A549 (cell line): ENCODE results near the gene E2F1. TPM values are rescaled to one million over a fixed set of nuclear protein-coding genes. Genes with fewer than 3 reads are reported as not detected.

Source experiments
- ATAC-seq, 2 experiments: fragments of 200-7000 bp in 1 of 2; fragments of >200 bp in 1 of 2; cut with Nextera tagmentation in 1 of 2; cut with Tn5 transposase in 1 of 2; 3 replicates each; pipeline versions ENCODE4 v1.8.0 to v1.9.1; 2018 to 2020; ENCODE audit warnings: mild to moderate bottlenecking in 1 of 2, moderate library complexity in 1 of 2
- CTCF ChIA-PET: fragments of 300-600 bp; sonication (Branson Sonifier 250); formaldehyde crosslinking; extraction: SDS; loops from one replicate; lab custom pipeline; 2021; ENCODE audit warnings: antibody characterized with exemption, inconsistent platforms; lab: Yijun Ruan, JAX
- POLR2A ChIA-PET: fragments of 350-600 bp; formaldehyde crosslinking; extraction: SDS; loops from one replicate; lab custom pipeline; 2021; ENCODE audit warnings: antibody characterized with exemption, inconsistent platforms; lab: Yijun Ruan, JAX
- DNase-seq, 2 experiments: peaks; one replicate each; pipeline versions ENCODE4 v3.0.0 to v3.0.0-alpha.2; 2011 to 2016; ENCODE audit warnings: low read depth in 1 of 2, low spot score in 1 of 2
- FAIRE-seq: peaks from 2 replicates; lab custom pipeline; 2011; peaks lifted over from hg19 to GRCh38; lab: Jason Lieb, UNC
- H3K27ac ChIP-seq, 2 experiments: fragments of >200 bp; sonication (Bioruptor Twin); formaldehyde crosslinking; 3 replicates each; pipeline ENCODE4 v1.5.1; 2016 to 2017
- H3K4me1 ChIP-seq: fragments of >200 bp; sonication (Bioruptor Twin); formaldehyde crosslinking; 3 replicates; pipeline ENCODE4 v1.6.1; 2016
- H3K4me2 ChIP-seq: fragments of >200 bp; sonication (Bioruptor Twin); formaldehyde crosslinking; 3 replicates; pipeline ENCODE4 v1.6.1; 2016
- H3K4me3 ChIP-seq: fragments of >200 bp; sonication (Bioruptor Twin); formaldehyde crosslinking; 3 replicates; pipeline ENCODE4 v1.5.1; 2016
- H3K9me3 ChIP-seq: fragments of >200 bp; sonication (Bioruptor Twin); formaldehyde crosslinking; 3 replicates; pipeline ENCODE4 v1.6.1; 2016
- BCL3 ChIP-seq: fragments of >200 bp; sonication (Bioruptor Twin); formaldehyde crosslinking; IDR thresholded peaks from 3 replicates; pipeline ENCODE4 v1.6.1; 2016
- CBX2 ChIP-seq: fragments of 200-600 bp; sonication (generic); IDR thresholded peaks from 2 replicates; pipeline ENCODE4 v1.6.1; 2016; ENCODE audit warnings: low read depth, mild to moderate bottlenecking, borderline replicate concordance
- CBX8 ChIP-seq: fragments of 200-600 bp; sonication (generic); IDR thresholded peaks from 2 replicates; pipeline ENCODE4 v1.6.1; 2016
- CHD4 ChIP-seq: fragments of 200-600 bp; sonication (generic); IDR thresholded peaks from 2 replicates; pipeline ENCODE4 v1.6.1; 2016; ENCODE audit warnings: antibody characterized with exemption, mild to moderate bottlenecking, borderline replicate concordance
- CTCF ChIP-seq: fragments of >200 bp; sonication (Bioruptor Twin); formaldehyde crosslinking; IDR thresholded peaks from 3 replicates; pipeline ENCODE4 v1.5.1; 2016
- EHF ChIP-seq: fragments of 250-450 bp; sonication (Bioruptor Pico); IDR thresholded peaks from 2 replicates; pipeline ENCODE4 v1.5.0; 2020; ENCODE audit warnings: mild to moderate bottlenecking
- FOSL2 ChIP-seq, 2 experiments: fragments of 450-650 bp in 1 of 2; fragments of >200 bp in 1 of 2; sonication (Bioruptor Twin) in 1 of 2; formaldehyde crosslinking; IDR thresholded peaks; 2 replicates each; pipeline versions ENCODE4 v1.5.0 to v1.6.1; 2016 to 2020; ENCODE audit warnings: mild to moderate bottlenecking in 1 of 2, moderate library complexity in 1 of 2
- FOXS1 ChIP-seq: fragments of 250-450 bp; sonication (Bioruptor Pico); IDR thresholded peaks from 2 replicates; pipeline ENCODE4 v1.5.0; 2020; ENCODE audit warnings: mild to moderate bottlenecking, moderate library complexity
- GATA3 ChIP-seq: IDR thresholded peaks from 2 replicates; pipeline ENCODE4 v1.6.1; 2012; ENCODE audit warnings: borderline replicate concordance
- HDAC2 ChIP-seq: fragments of 200-600 bp; sonication (generic); IDR thresholded peaks from 2 replicates; pipeline ENCODE4 v1.6.1; 2016
- HMGXB4 ChIP-seq: fragments of 250-450 bp; sonication (Bioruptor Pico); IDR thresholded peaks from 2 replicates; pipeline ENCODE4 v1.5.0; 2021; ENCODE audit warnings: mild to moderate bottlenecking, moderate library complexity, borderline replicate concordance
- JUNB ChIP-seq: fragments of >200 bp; sonication (Bioruptor Twin); formaldehyde crosslinking; IDR thresholded peaks from 2 replicates; pipeline ENCODE4 v1.6.1; 2016
- MAX ChIP-seq: IDR thresholded peaks from 2 replicates; pipeline ENCODE4 v1.6.1; 2012
- MAZ ChIP-seq: fragments of 150-350 bp; IDR thresholded peaks from 2 replicates; pipeline ENCODE4 v1.6.1; 2014; ENCODE audit warnings: antibody characterized with exemption, low read depth, low read length, borderline replicate concordance
- NR3C1 ChIP-seq: fragments of >200 bp; sonication (Bioruptor Twin); formaldehyde crosslinking; IDR thresholded peaks from 3 replicates; pipeline ENCODE4 v1.6.1; 2017
- PHF8 ChIP-seq: fragments of 200-600 bp; sonication (generic); IDR thresholded peaks from 2 replicates; pipeline ENCODE4 v1.6.1; 2016; ENCODE audit warnings: low read depth, mild to moderate bottlenecking, antibody characterized with exemption, moderate library complexity, borderline replicate concordance
- RAD21 ChIP-seq, 2 experiments: fragments of >200 bp in 1 of 2; sonication (Bioruptor Twin) in 1 of 2; formaldehyde crosslinking in 1 of 2; IDR thresholded peaks in 1 of 2; conservative IDR thresholded peaks in 1 of 2; 2 replicates in 1 of 2; 3 replicates in 1 of 2; pipeline ENCODE4 v1.6.1; 2012 to 2018; ENCODE audit warnings: inconsistent platforms in 1 of 2
- RCOR1 ChIP-seq: fragments of 150-350 bp; IDR thresholded peaks from 2 replicates; pipeline ENCODE4 v1.6.1; 2014; ENCODE audit warnings: antibody characterized with exemption, low read length, low read depth
- SMC3 ChIP-seq: fragments of >200 bp; sonication (Bioruptor Twin); formaldehyde crosslinking; IDR thresholded peaks from 3 replicates; pipeline ENCODE4 v1.6.1; 2018; ENCODE audit warnings: inconsistent platforms
- ZNF302 ChIP-seq: fragments of 250-450 bp; sonication (Bioruptor Pico); IDR thresholded peaks from 2 replicates; pipeline ENCODE4 v1.9.0; 2021; ENCODE audit warnings: inconsistent platforms, mild to moderate bottlenecking, moderate library complexity
- WGBS: methylation state at CpG from one replicate; pipeline ENCODE4 v1.1.6; 2017; ENCODE audit errors: missing lambda C conversion rate; 5-methylcytosine and 5-hydroxymethylcytosine counted together
- polyA plus RNA-seq, 4 experiments: library from polyadenylated mRNA; depleted of rRNA in 3 of 4; stranded (reverse); fragments of >200 nt; fragmentation: RNase III in 1 of 4; extraction: RNeasy Plus Mini Kit Qiagen cat#74134 plus additional on column Dnase treatment in 1 of 4; gene quantifications; 2 replicates in 3 of 4; 3 replicates in 1 of 4; pipeline ENCODE4 v1.2.3, GENCODE V29; 2011 to 2017

The E2F1 gene
- polyA plus RNA-seq, 2 of the 4 experiments (the other 2 are of a cell fraction): 17.9 to 35.8 TPM

GRCh38 chr20:33693741-33694638, 7.8 kb upstream of the E2F1 start:
- ATAC-seq (peak; percentile 28 to 32; a peak in 3 of 6 replicates), FAIRE-seq (no peak), DNase-seq (no peak)
- Histone ChIP-seq H3K27ac (no peak overlapping the region), H3K9me3 (no peaks in the 10 kb centered on the region), H3K4me2 (no peak overlapping the region), H3K4me1 (no peaks in the 10 kb centered on the region), H3K4me3 (no peak overlapping the region)
- 88% methylated on average over 16 of the region's 17 CpGs for WGBS
- CTCF ChIA-PET: interaction anchor here (1.4 kb wide), 1 partner anchor 19 kb away, joined by 3 read pairs; no protein-coding TSS in a partner anchor
- POLR2A ChIA-PET: no interaction called here
- TF ChIP-seq RCOR1 (no peak), EHF (CRISPR knock-in tag) (no peak), CHD4 (no peak), PHF8 (no peak), FOXS1 (CRISPR knock-in tag) (no peak), BCL3 (no peak), JUNB (no peak), MAX (no peak), CBX2 (no peak), GATA3 (no peak), FOSL2 (IDR thresholded peaks at IDR 0.05) (no peak), FOSL2 (CRISPR knock-in tag; IDR thresholded peaks at IDR 0.05) (no peak), ZNF302 (CRISPR knock-in tag) (no peak), NR3C1 (no peak), RAD21 (conservative IDR thresholded peaks at IDR 0.05 in 1 of 2, IDR thresholded peaks at IDR 0.05 in 1 of 2) (no peak), HMGXB4 (CRISPR knock-in tag) (no peak)

- FAIRE-seq (no peak), DNase-seq (no peak), ATAC-seq (no peak)
- H3K4me2 ChIP-seq: no peak overlapping the region
- H3K4me3 ChIP-seq: no peak overlapping the region
- no peaks in the 10 kb centered on the region for H3K9me3 ChIP-seq
- ChIA-PET POLR2A (no interaction called here), CTCF (no interaction called here)
- H3K4me1 ChIP-seq: no peaks in the 10 kb centered on the region
- 73% methylated on average over 5 of the region's 5 CpGs for WGBS
- no peak for TF ChIP-seq CHD4
- no peak for TF ChIP-seq MAX
- TF ChIP-seq MAZ: no peak
- no peak for TF ChIP-seq PHF8
- TF ChIP-seq HDAC2: no peak
- TF ChIP-seq CTCF: no peak
- TF ChIP-seq FOSL2 (IDR thresholded peaks at IDR 0.05): no peak
- no peak for TF ChIP-seq FOSL2 (CRISPR knock-in tag; IDR thresholded peaks at IDR 0.05)
- no peak for TF ChIP-seq SMC3
- TF ChIP-seq CBX8: no peak
- no peak overlapping the region for H3K27ac ChIP-seq
Measured at GRCh38 chr20:33693289-33693688, 7.1 kb upstream of the E2F1 start.
